Neural cell (in vitro differentiated cells): ENCODE results near the gene SEBOX. TPM values are rescaled to one million over a fixed set of nuclear protein-coding genes. Genes with fewer than 3 reads are reported as not detected.

Experiments
- H2AFZ ChIP-seq: fragments of 200-600, 300-800 bp; sonication (generic), shearing (Covaris generic); 2 replicates; pipeline ENCODE4 v1.6.0; 2014; ENCODE audit warnings: low read depth, mild to moderate bottlenecking, antibody characterized with exemption, low read length, moderate library complexity
- H3F3A ChIP-seq: fragments of 200-600 bp; shearing (Covaris generic); 2 replicates; pipeline ENCODE4 v1.6.1; 2016; ENCODE audit warnings: mild to moderate bottlenecking, moderate library complexity, mixed read lengths, antibody characterized with exemption, low read length; ENCODE audit not compliant: insufficient read depth, poor library complexity, severe bottlenecking
- H3K27ac ChIP-seq: fragments of 200-600, 300-800 bp; sonication (generic), shearing (Covaris generic); 2 replicates; pipeline ENCODE4 v1.5.1; 2014; ENCODE audit warnings: mild to moderate bottlenecking, low read length, moderate library complexity
- H3K27me3 ChIP-seq: fragments of 300-800, 200-600 bp; sonication (generic), shearing (Covaris generic); 2 replicates; pipeline ENCODE4 v1.6.0; 2014; ENCODE audit warnings: mild to moderate bottlenecking, low read depth, low read length, moderate library complexity; ENCODE audit not compliant: insufficient read depth
- H3K36me3 ChIP-seq: fragments of 300-800, 200-600 bp; sonication (generic), shearing (Covaris generic); 2 replicates; pipeline ENCODE4 v1.5.1; 2014; ENCODE audit warnings: mild to moderate bottlenecking, antibody characterized with exemption, low read length, moderate library complexity; ENCODE audit not compliant: insufficient read depth
- H3K4me2 ChIP-seq: fragments of 300-800, 200-600 bp; sonication (generic), shearing (Covaris generic); 2 replicates; pipeline ENCODE4 v1.6.0; 2014; ENCODE audit warnings: mild to moderate bottlenecking, low read length
- H3K4me3 ChIP-seq: fragments of 300-800, 200-600 bp; sonication (generic), shearing (Covaris generic); 2 replicates; pipeline ENCODE4 v1.5.1; 2014; ENCODE audit warnings: mild to moderate bottlenecking, low read length, moderate library complexity
- H3K79me2 ChIP-seq: fragments of 200-600 bp; shearing (Covaris generic); replicated peaks from 2 replicates; pipeline ENCODE4 v1.6.0; 2014; ENCODE audit warnings: mild to moderate bottlenecking, low read length, moderate library complexity; ENCODE audit not compliant: insufficient read depth
- H3K9ac ChIP-seq: fragments of 300-800, 200-600 bp; sonication (generic), shearing (Covaris generic); 2 replicates; pipeline ENCODE4 v1.6.1; 2016; ENCODE audit warnings: mild to moderate bottlenecking, low read length, mixed read lengths
- H3K9me2 ChIP-seq: fragments of 200-600 bp; shearing (Covaris generic); 2 replicates; pipeline ENCODE4 v1.6.1; 2016; ENCODE audit warnings: mild to moderate bottlenecking, low read length, mixed read lengths; ENCODE audit not compliant: insufficient read depth
- H3K9me3 ChIP-seq: fragments of 200-600, 300-800 bp; sonication (generic), shearing (Covaris generic); 2 replicates; pipeline ENCODE4 v1.6.1; 2016; ENCODE audit warnings: mild to moderate bottlenecking, mixed run types, low read length, moderate library complexity, mixed read lengths
- H4K20me1 ChIP-seq: fragments of 200-600 bp; shearing (Covaris generic); 2 replicates; pipeline ENCODE4 v1.6.1; 2016; ENCODE audit warnings: mild to moderate bottlenecking, mixed run types; ENCODE audit not compliant: insufficient read depth
- EP300 ChIP-seq: fragments of 450-650 bp; conservative IDR thresholded peaks from 2 replicates; pipeline ENCODE4 v1.6.1; 2014; ENCODE audit warnings: antibody characterized with exemption, mild to moderate bottlenecking, moderate library complexity; ENCODE audit not compliant: poor library complexity, severe bottlenecking
- EZH2 ChIP-seq: fragments of 200-600, 300-800 bp; shearing (Covaris generic), sonication (generic); IDR thresholded peaks from 2 replicates; pipeline ENCODE4 v1.6.1; 2014; ENCODE audit warnings: antibody characterized with exemption, low read length, borderline replicate concordance, mild to moderate bottlenecking; ENCODE audit not compliant: insufficient read depth, poor library complexity, severe bottlenecking
- MXI1 ChIP-seq: fragments of 450-650 bp; conservative IDR thresholded peaks from 2 replicates; pipeline ENCODE4 v1.6.1; 2014; ENCODE audit warnings: antibody characterized with exemption, mild to moderate bottlenecking; ENCODE audit not compliant: poor library complexity, severe bottlenecking
- POLR2AphosphoS5 ChIP-seq: IDR thresholded peaks from 2 replicates; pipeline ENCODE4 v1.6.1; 2012
- RAD21 ChIP-seq: fragments of 450-650 bp; conservative IDR thresholded peaks from 2 replicates; pipeline ENCODE4 v1.6.1; 2014; ENCODE audit warnings: antibody characterized with exemption, mild to moderate bottlenecking, moderate library complexity
- SMC3 ChIP-seq: fragments of 450-650 bp; conservative IDR thresholded peaks from 2 replicates; pipeline ENCODE4 v1.6.1; 2014; ENCODE audit warnings: antibody characterized with exemption, mild to moderate bottlenecking, moderate library complexity; ENCODE audit not compliant: poor library complexity
- TAF1 ChIP-seq: IDR thresholded peaks from 2 replicates; pipeline ENCODE4 v1.6.1; 2012; ENCODE audit warnings: low read depth
- polyA plus RNA-seq: library from polyadenylated mRNA; depleted of rRNA; stranded (reverse); fragments of >200 nt; gene quantifications from 2 replicates; pipeline ENCODE4 v1.2.3, GENCODE V29; 2014
- TF ChIP-seq, protein P1 (sequence below): fragments of 450-650 bp; IDR thresholded peaks from 2 replicates; pipeline ENCODE4 v1.5.1; 2014; ENCODE audit warnings: antibody characterized with exemption, mild to moderate bottlenecking, moderate library complexity; ENCODE audit not compliant: poor library complexity, severe bottlenecking
- TF ChIP-seq, protein P2 (sequence below): IDR thresholded peaks from 2 replicates; pipeline ENCODE4 v1.6.1; 2012; ENCODE audit warnings: borderline replicate concordance

Gene SEBOX
- polyA plus RNA-seq, 1 donor from 2014 or later, result not detected

DNA sequence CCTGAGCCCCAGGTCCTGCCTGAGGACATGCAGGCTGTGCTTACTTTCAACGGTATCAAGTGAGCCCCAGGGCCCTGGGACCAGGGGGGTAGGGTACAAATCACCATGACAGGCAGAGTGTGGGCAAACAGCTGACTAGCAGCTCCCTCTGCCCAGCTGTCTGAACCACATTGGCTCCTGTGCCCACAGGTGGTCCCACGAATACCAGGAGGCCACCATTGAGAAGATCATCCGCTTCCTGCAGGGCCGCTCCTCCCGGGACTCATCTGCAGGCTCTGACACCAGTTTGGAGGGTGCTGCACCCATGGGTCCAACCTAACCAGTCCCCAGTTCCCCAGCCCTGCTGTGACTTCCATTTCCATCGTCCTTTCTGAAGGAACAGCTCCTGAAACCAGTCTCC, 31.0 kb upstream of the SEBOX start:
- no peaks in the 10 kb centered on the region for H3K27me3 ChIP-seq
- no peak for TF ChIP-seq MXI1
- no peak for TF ChIP-seq EP300
- no peak for TF ChIP-seq RAD21
- H3K9ac ChIP-seq, result no peak overlapping the region
- H3K36me3 ChIP-seq, result peaks cover 5% of the 10 kb centered on the region
- H3F3A ChIP-seq, result no peaks in the 10 kb centered on the region
- H3K79me2 ChIP-seq, result no peaks in the 10 kb centered on the region
- no peaks in the 10 kb centered on the region for H3K9me3 ChIP-seq
- H3K4me2 ChIP-seq, result no peak overlapping the region
- no peak overlapping the region for H3K27ac ChIP-seq
- no peaks in the 10 kb centered on the region for H3K9me2 ChIP-seq
- no peaks in the 10 kb centered on the region for H4K20me1 ChIP-seq
- H2AFZ ChIP-seq, result no peak overlapping the region
- H3K4me3 ChIP-seq, result no peak overlapping the region

DNA sequence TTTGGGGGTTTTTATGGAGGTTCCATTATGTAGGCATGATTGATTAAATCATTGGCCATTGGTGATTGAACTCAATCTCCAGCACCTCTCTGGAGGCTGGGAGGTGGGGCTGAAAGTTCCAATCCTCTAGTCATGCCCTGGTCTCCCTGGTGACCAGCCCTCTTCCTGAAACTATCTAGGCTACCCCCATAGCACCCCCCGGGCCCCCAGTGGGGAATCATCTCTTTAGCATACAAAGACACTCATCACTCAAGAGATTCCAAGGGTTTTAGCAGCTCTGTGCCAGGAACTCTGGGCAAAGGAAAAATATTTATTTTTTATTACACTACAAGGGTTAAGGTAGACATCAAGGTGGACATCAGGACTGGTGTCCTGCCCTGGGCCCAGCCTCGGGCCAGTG, 30.4 kb upstream of the SEBOX start:
- Histone ChIP-seq H4K20me1 (no peaks in the 10 kb centered on the region), H3K9ac (no peak overlapping the region), H2AFZ (no peak overlapping the region), H3K9me2 (no peaks in the 10 kb centered on the region), H3F3A (no peaks in the 10 kb centered on the region), H3K27me3 (no peaks in the 10 kb centered on the region), H3K36me3 (peaks cover 5% of the 10 kb centered on the region), H3K4me2 (no peak overlapping the region), H3K9me3 (no peaks in the 10 kb centered on the region), H3K79me2 (no peaks in the 10 kb centered on the region), H3K4me3 (no peak overlapping the region), H3K27ac (no peak overlapping the region)
- TF ChIP-seq SMC3, result no peak
- TF ChIP-seq, protein P1, sequence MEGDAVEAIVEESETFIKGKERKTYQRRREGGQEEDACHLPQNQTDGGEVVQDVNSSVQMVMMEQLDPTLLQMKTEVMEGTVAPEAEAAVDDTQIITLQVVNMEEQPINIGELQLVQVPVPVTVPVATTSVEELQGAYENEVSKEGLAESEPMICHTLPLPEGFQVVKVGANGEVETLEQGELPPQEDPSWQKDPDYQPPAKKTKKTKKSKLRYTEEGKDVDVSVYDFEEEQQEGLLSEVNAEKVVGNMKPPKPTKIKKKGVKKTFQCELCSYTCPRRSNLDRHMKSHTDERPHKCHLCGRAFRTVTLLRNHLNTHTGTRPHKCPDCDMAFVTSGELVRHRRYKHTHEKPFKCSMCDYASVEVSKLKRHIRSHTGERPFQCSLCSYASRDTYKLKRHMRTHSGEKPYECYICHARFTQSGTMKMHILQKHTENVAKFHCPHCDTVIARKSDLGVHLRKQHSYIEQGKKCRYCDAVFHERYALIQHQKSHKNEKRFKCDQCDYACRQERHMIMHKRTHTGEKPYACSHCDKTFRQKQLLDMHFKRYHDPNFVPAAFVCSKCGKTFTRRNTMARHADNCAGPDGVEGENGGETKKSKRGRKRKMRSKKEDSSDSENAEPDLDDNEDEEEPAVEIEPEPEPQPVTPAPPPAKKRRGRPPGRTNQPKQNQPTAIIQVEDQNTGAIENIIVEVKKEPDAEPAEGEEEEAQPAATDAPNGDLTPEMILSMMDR, result no peak
- TF ChIP-seq TAF1, result no peak
- TF ChIP-seq, protein P2, sequence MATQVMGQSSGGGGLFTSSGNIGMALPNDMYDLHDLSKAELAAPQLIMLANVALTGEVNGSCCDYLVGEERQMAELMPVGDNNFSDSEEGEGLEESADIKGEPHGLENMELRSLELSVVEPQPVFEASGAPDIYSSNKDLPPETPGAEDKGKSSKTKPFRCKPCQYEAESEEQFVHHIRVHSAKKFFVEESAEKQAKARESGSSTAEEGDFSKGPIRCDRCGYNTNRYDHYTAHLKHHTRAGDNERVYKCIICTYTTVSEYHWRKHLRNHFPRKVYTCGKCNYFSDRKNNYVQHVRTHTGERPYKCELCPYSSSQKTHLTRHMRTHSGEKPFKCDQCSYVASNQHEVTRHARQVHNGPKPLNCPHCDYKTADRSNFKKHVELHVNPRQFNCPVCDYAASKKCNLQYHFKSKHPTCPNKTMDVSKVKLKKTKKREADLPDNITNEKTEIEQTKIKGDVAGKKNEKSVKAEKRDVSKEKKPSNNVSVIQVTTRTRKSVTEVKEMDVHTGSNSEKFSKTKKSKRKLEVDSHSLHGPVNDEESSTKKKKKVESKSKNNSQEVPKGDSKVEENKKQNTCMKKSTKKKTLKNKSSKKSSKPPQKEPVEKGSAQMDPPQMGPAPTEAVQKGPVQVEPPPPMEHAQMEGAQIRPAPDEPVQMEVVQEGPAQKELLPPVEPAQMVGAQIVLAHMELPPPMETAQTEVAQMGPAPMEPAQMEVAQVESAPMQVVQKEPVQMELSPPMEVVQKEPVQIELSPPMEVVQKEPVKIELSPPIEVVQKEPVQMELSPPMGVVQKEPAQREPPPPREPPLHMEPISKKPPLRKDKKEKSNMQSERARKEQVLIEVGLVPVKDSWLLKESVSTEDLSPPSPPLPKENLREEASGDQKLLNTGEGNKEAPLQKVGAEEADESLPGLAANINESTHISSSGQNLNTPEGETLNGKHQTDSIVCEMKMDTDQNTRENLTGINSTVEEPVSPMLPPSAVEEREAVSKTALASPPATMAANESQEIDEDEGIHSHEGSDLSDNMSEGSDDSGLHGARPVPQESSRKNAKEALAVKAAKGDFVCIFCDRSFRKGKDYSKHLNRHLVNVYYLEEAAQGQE, result no peak
- no peak for TF ChIP-seq EP300
- no peak for TF ChIP-seq POLR2AphosphoS5
- no peak for TF ChIP-seq RAD21
- TF ChIP-seq EZH2, result no peak
- TF ChIP-seq MXI1, result no peak
